K562 (cell line): ENCODE data around the gene CRTAP. TPM values are rescaled to one million over a fixed set of nuclear protein-coding genes. Genes with fewer than 3 reads are reported as not detected.

ENCODE experiments used
- ATAC-seq: fragments of 200-7000 bp; cut with Tn5 transposase; 3 replicates; pipeline ENCODE4 v1.9.1; 2020; ENCODE audit warnings: moderate library complexity
- BruUV-seq: library from RNA; stranded (reverse); fragments of 400-500 nt; replicated peaks from 2 replicates; lab custom pipeline; 2021; lab: Mats Ljungman, UMichigan
- CTCF ChIA-PET: fragments of 300-600 bp; formaldehyde crosslinking; extraction: SDS; loops from one replicate; lab custom pipeline; 2021; ENCODE audit warnings: low intra/inter-chr PET ratio; lab: Yijun Ruan, JAX
- POLR2A ChIA-PET: fragments of 300-600, 350-650 bp; sonication (Branson Sonifier 250); formaldehyde crosslinking; extraction: SDS; loops from one replicate; lab custom pipeline; 2021; ENCODE audit warnings: antibody characterized with exemption, inconsistent platforms; lab: Yijun Ruan, JAX
- DNase-seq, 4 experiments: peaks; one replicate each; pipeline versions ENCODE4 v3.0.0 to v3.0.0-alpha.2; 2011 to 2018; ENCODE audit warnings: low spot score in 3 of 4, mixed read lengths in 3 of 4; ENCODE audit errors: extremely low read depth in 1 of 4
- FAIRE-seq: peaks from 2 replicates; lab custom pipeline; 2011; peaks lifted over from hg19 to GRCh38; lab: Jason Lieb, UNC
- H2AFZ ChIP-seq: 2 replicates; pipeline ENCODE4 v1.6.0; 2011; ENCODE audit warnings: low read depth, low read length, control low read depth, inconsistent platforms
- H3K27ac ChIP-seq: fragments of 200-600 bp; 3 replicates; pipeline ENCODE4 v1.8.0; 2011; ENCODE audit warnings: low read depth, mild to moderate bottlenecking, control low read depth, inconsistent platforms, low read length, moderate library complexity, mixed read lengths; ENCODE audit errors: extremely low read depth
- H3K27me3 ChIP-seq, 2 experiments: fragments of 300-600 bp in 1 of 2; 2 replicates in 1 of 2; 3 replicates in 1 of 2; pipeline versions ENCODE4 v1.6.0 to v1.8.0; 2011; ENCODE audit warnings: inconsistent platforms in 2 of 2, low read length in 2 of 2, mild to moderate bottlenecking in 1 of 2, mixed read lengths in 1 of 2, moderate library complexity in 1 of 2; ENCODE audit not compliant: control insufficient read depth in 2 of 2, insufficient read depth in 2 of 2
- H3K36me3 ChIP-seq: fragments of 300-600 bp; 3 replicates; pipeline ENCODE4 v1.8.0; 2011; ENCODE audit warnings: mild to moderate bottlenecking, low read length, inconsistent platforms; ENCODE audit not compliant: control insufficient read depth, insufficient read depth
- H3K4me1 ChIP-seq, 2 experiments: fragments of 200-600 bp in 1 of 2; replicated peaks in 1 of 2; 2 replicates in 1 of 2; 3 replicates in 1 of 2; pipeline versions ENCODE4 v1.5.1 to v1.8.0; 2011; ENCODE audit warnings: inconsistent platforms in 2 of 2, low read length in 2 of 2, mild to moderate bottlenecking in 1 of 2, mixed read lengths in 1 of 2, moderate library complexity in 1 of 2; ENCODE audit not compliant: control insufficient read depth in 2 of 2, insufficient read depth in 2 of 2
- H3K4me2 ChIP-seq: 2 replicates; pipeline ENCODE4 v1.6.1; 2011; ENCODE audit warnings: low read length, control low read depth, inconsistent platforms, mixed read lengths; ENCODE audit not compliant: insufficient read depth
- H3K4me3 ChIP-seq: fragments of 200-600 bp; sonication (generic), shearing (Covaris generic); 2 replicates; pipeline ENCODE4 v1.5.1; 2016; ENCODE audit warnings: control low read depth, inconsistent platforms
- H3K79me2 ChIP-seq: fragments of 200-600 bp; 3 replicates; pipeline ENCODE4 v1.8.0; 2011; ENCODE audit warnings: low read length, inconsistent platforms; ENCODE audit not compliant: control insufficient read depth, insufficient read depth
- H3K9ac ChIP-seq, 2 experiments: 2 replicates each; pipeline versions ENCODE4 v1.6.0 to v1.6.1; 2011; ENCODE audit warnings: low read depth in 2 of 2, low read length in 2 of 2, control low read depth in 1 of 2, inconsistent platforms in 1 of 2, mild to moderate bottlenecking in 1 of 2, mixed read lengths in 1 of 2; ENCODE audit not compliant: insufficient read depth in 1 of 2
- H3K9me1 ChIP-seq: one replicate; pipeline ENCODE4 v1.6.0; 2011; ENCODE audit warnings: inconsistent platforms, mild to moderate bottlenecking, low read length, moderate library complexity; ENCODE audit not compliant: control insufficient read depth, insufficient read depth
- H3K9me3 ChIP-seq: replicated peaks from 2 replicates; pipeline ENCODE4 v1.5.1; 2011; ENCODE audit warnings: low read depth, low read length, inconsistent platforms; ENCODE audit not compliant: control insufficient read depth, insufficient read depth
- H4K20me1 ChIP-seq: replicated peaks from 2 replicates; pipeline ENCODE4 v1.6.1; 2011; ENCODE audit warnings: low read length, inconsistent platforms, mixed read lengths; ENCODE audit not compliant: control insufficient read depth, insufficient read depth
- CTCFL ChIP-seq: IDR thresholded peaks from 2 replicates; pipeline ENCODE4 v1.6.1; 2011; ENCODE audit warnings: borderline replicate concordance, low read depth, mild to moderate bottlenecking, moderate library complexity, low read length; ENCODE audit not compliant: insufficient read depth, poor library complexity, severe bottlenecking
- DPF2 ChIP-seq: fragments of 450-650 bp; IDR thresholded peaks from 2 replicates; pipeline ENCODE4 v1.6.1; 2016
- HNRNPK ChIP-seq: fragments of 200-400 bp; formaldehyde crosslinking; IDR thresholded peaks from one replicate; pipeline ENCODE4 v1.6.1; 2018; ENCODE audit warnings: mild to moderate bottlenecking, low read depth, low read length; ENCODE audit not compliant: poor library complexity, severe bottlenecking
- JUN ChIP-seq, 2 experiments: sonication (generic) in 1 of 2; formaldehyde crosslinking in 1 of 2; IDR thresholded peaks; 2 replicates each; pipeline versions ENCODE4 v1.6.1 to v1.8.0; 2012 to 2022; ENCODE audit warnings: borderline replicate concordance in 2 of 2, mild to moderate bottlenecking in 2 of 2, improper control_type of control experiment in 1 of 2, low read depth in 1 of 2, low read length in 1 of 2, missing genetic modification reagents in 1 of 2
- MEIS2 ChIP-seq: fragments of 450-650 bp; IDR thresholded peaks from 2 replicates; pipeline ENCODE4 v1.6.1; 2014; ENCODE audit warnings: mild to moderate bottlenecking; ENCODE audit not compliant: partially characterized antibody
- NCOA4 ChIP-seq: fragments of 450-650 bp; IDR thresholded peaks from 2 replicates; pipeline ENCODE4 v1.6.1; 2018; ENCODE audit warnings: mild to moderate bottlenecking; ENCODE audit not compliant: partially characterized antibody
- POLR3A ChIP-seq: IDR thresholded peaks from 2 replicates; pipeline ENCODE4 v1.6.1; 2011; ENCODE audit warnings: borderline replicate concordance, mild to moderate bottlenecking, moderate library complexity; ENCODE audit not compliant: insufficient read length, insufficient read depth; ENCODE audit errors: extremely low read depth
- RAD21 ChIP-seq, 2 experiments: fragments of 250-450 bp in 1 of 2; fragments of 450-650 bp in 1 of 2; sonication (Bioruptor Pico) in 1 of 2; formaldehyde crosslinking in 1 of 2; IDR thresholded peaks in 1 of 2; conservative IDR thresholded peaks in 1 of 2; 2 replicates each; pipeline versions ENCODE4 v1.4.0 to v1.8.0; 2020 to 2022; ENCODE audit warnings: mild to moderate bottlenecking in 2 of 2, moderate library complexity in 1 of 2
- SIN3B ChIP-seq: fragments of 450-650 bp; IDR thresholded peaks from 2 replicates; pipeline ENCODE4 v1.6.1; 2017; ENCODE audit warnings: low read depth, mild to moderate bottlenecking, moderate library complexity
- TFE3 ChIP-seq: fragments of 450-650 bp; formaldehyde crosslinking; IDR thresholded peaks from 2 replicates; pipeline ENCODE4 v1.4.0; 2020; ENCODE audit warnings: mild to moderate bottlenecking, mixed read lengths
- TSHZ1 ChIP-seq: fragments of 250-450 bp; sonication (Bioruptor Pico); IDR thresholded peaks from 2 replicates; pipeline ENCODE4 v1.4.0; 2020; ENCODE audit warnings: mild to moderate bottlenecking, moderate library complexity
- ZNF174 ChIP-seq: fragments of 250-450 bp; sonication (Bioruptor Pico); IDR thresholded peaks from 2 replicates; pipeline ENCODE4 v1.4.0; 2020; ENCODE audit warnings: mild to moderate bottlenecking
- ZNF583 ChIP-seq: fragments of 250-450 bp; sonication (Bioruptor Pico); IDR thresholded peaks from 2 replicates; pipeline ENCODE4 v1.4.0; 2020
- ZNF695 ChIP-seq: fragments of 450-650 bp; formaldehyde crosslinking; IDR thresholded peaks from 2 replicates; pipeline ENCODE4 v1.4.0; 2020; ENCODE audit warnings: mild to moderate bottlenecking, moderate library complexity
- ZNF699 ChIP-seq: fragments of 250-450 bp; sonication (Bioruptor Pico); IDR thresholded peaks from 2 replicates; pipeline ENCODE4 v1.8.0; 2021; ENCODE audit warnings: mild to moderate bottlenecking, moderate library complexity; ENCODE audit not compliant: insufficient replicate concordance
- WGBS: fragments of 100-300 bp; shearing (Covaris generic); methylation state at CpG from one replicate; pipeline ENCODE4 v1.1.6; 2016; ENCODE audit warnings: low coverage, mixed read lengths; ENCODE audit not compliant: insufficient coverage; ENCODE audit errors: missing lambda C conversion rate; 5-methylcytosine and 5-hydroxymethylcytosine counted together
- in situ Hi-C: fragments of 300-500 bp; cut with MboI; formaldehyde crosslinking; loops from 4 replicates; pipeline ENCODE4 v1.15.0; 2018; ENCODE audit warnings: inconsistent platforms, mixed read lengths
- intact Hi-C: fragments of 100-400 bp; cut with micrococcal nuclease; formaldehyde crosslinking; loops from 2 replicates; pipeline ENCODE4 v1.14.2; 2022
- polyA plus RNA-seq, 8 experiments: library from polyadenylated mRNA; depleted of rRNA in 4 of 8; stranded (reverse) in 5 of 8; unstranded in 3 of 8; fragments of >200 nt; fragmentation: Nextera tagmentation in 2 of 8; fragmentation: Illumina TruSeq in 1 of 8; extraction: Ambion mirVana in 2 of 8; extraction: Trizol in 1 of 8; gene quantifications; 2 replicates each; pipeline versions ENCODE4 v1.2.1 to v1.2.3, GENCODE V29; 2011 to 2014; ENCODE audit warnings: inconsistent platforms in 1 of 8, missing spikeins in 1 of 8
- total RNA-seq, 7 experiments: library from RNA; depleted of rRNA in 6 of 7; stranded (reverse); fragments of >200 nt in 6 of 7; fragmentation: Illumina TruSeq in 2 of 7; extraction: Trizol in 2 of 7; gene quantifications; 2 replicates each; pipeline versions ENCODE4 v1.2.1 to v1.2.3, GENCODE V29; 2011 to 2021; ENCODE audit warnings: low replicate concordance in 1 of 7

The CRTAP gene
- total and polyA plus RNA-seq, 9 of the 15 experiments (the other 6 are each of a cell fraction or from before 2014, with no cell fraction given), result 10.0 to 121 (median 53.0) TPM

GRCh38 chr3:33166095-33166494 is 52.3 kb downstream of the CRTAP start:
- no peaks in the 10 kb centered on the region for H4K20me1 ChIP-seq
- H3K36me3 ChIP-seq, result no peaks in the 10 kb centered on the region
- POLR2A ChIA-PET, result interaction anchor here (2.7 kb wide), 1 partner anchor 13 kb away, joined by 9 read pairs; no protein-coding TSS in a partner anchor
- H3K9me1 ChIP-seq, result no peaks in the 10 kb centered on the region
- 0% methylated on average over 2 of the region's 2 CpGs for WGBS
- H3K4me1 ChIP-seq, result no peaks in the 10 kb centered on the region; a peak in 1 of 5 replicates
- H3K4me2 ChIP-seq, result no peak overlapping the region
- BruUV-seq, result no TSS peak
- peaks cover 12 to 28% of the 10 kb centered on the region in 2 experiments for H3K27me3 ChIP-seq
- ATAC-seq (no peak), FAIRE-seq (no peak), DNase-seq (no peak)
- H3K79me2 ChIP-seq, result no peaks in the 10 kb centered on the region
- no peaks in the 10 kb centered on the region for H3K9me3 ChIP-seq
- no peak overlapping the region for H3K27ac ChIP-seq
- no peak overlapping the region for H3K4me3 ChIP-seq
- no peak overlapping the region for H3K9ac ChIP-seq
- H2AFZ ChIP-seq, result no peak overlapping the region
- intact Hi-C loops (no loop called here), in situ Hi-C loops (no loop called here)
- CTCF ChIA-PET, result no interaction called here
- TF ChIP-seq CTCFL, result no peak
- no peak for TF ChIP-seq TSHZ1 (CRISPR knock-in tag)
- TF ChIP-seq ZNF695 (CRISPR knock-in tag), result no peak
- TF ChIP-seq NCOA4, result no peak
- TF ChIP-seq ZNF583 (CRISPR knock-in tag), result no peak
- no peak for TF ChIP-seq POLR3A
- no peak for TF ChIP-seq ZNF174 (CRISPR knock-in tag)
- TF ChIP-seq JUN (IDR thresholded peaks at IDR 0.05; ENCODE audit: borderline replicate concordance, low read depth, low read length), result no peak
- no peak for TF ChIP-seq JUN (CRISPR knock-in tag; IDR thresholded peaks at IDR 0.05; ENCODE audit: borderline replicate concordance)
- TF ChIP-seq TFE3 (CRISPR knock-in tag), result no peak
- no peak for TF ChIP-seq HNRNPK
- TF ChIP-seq MEIS2, result no peak
- TF ChIP-seq RAD21 (CRISPR knock-in tag; conservative IDR thresholded peaks at IDR 0.05 in 1 of 2, IDR thresholded peaks at IDR 0.05 in 1 of 2), result no peak
- no peak for TF ChIP-seq ZNF699 (CRISPR knock-in tag)
- no peak for TF ChIP-seq DPF2
- no peak for TF ChIP-seq SIN3B
